Mesothelial cell of epicardium (in vitro differentiated cells): Measurements from ENCODE around the gene KIF3C. TPM values are rescaled to one million over a fixed set of nuclear protein-coding genes. Genes with fewer than 3 reads are reported as not detected.
"Not testable (repeated sequence)": the region's sequence is repeated elsewhere in the genome, so short reads cannot be mapped to it uniquely, and the experiment has no call there.

ENCODE experiments used
- DNase-seq, 2 experiments: peaks; one replicate each; pipeline ENCODE4 v3.0.0; 2021; ENCODE audit warnings: low spot score in 2 of 2; ENCODE audit not compliant: unreplicated experiment in 2 of 2
- H3K27ac Mint-ChIP-seq: 2 replicates; pipeline ENCODE4 v1.8.0; 2021; ENCODE audit warnings: mixed read lengths
- H3K27me3 Mint-ChIP-seq: 2 replicates; pipeline ENCODE4 v1.8.0; 2021; ENCODE audit warnings: low read depth, mixed read lengths
- H3K36me3 Mint-ChIP-seq: 2 replicates; pipeline ENCODE4 v1.8.0; 2021; ENCODE audit warnings: mixed read lengths
- H3K4me1 Mint-ChIP-seq: 2 replicates; pipeline ENCODE4 v1.8.0; 2021; ENCODE audit warnings: mixed read lengths
- H3K4me3 Mint-ChIP-seq: 2 replicates; pipeline ENCODE4 v1.8.0; 2021; ENCODE audit warnings: mild to moderate bottlenecking, moderate library complexity, mixed read lengths
- H3K9me3 Mint-ChIP-seq: 2 replicates; pipeline ENCODE4 v1.8.0; 2021; ENCODE audit warnings: mixed read lengths
- CTCF ChIP-seq: fragments of 200-600 bp; sonication (generic); IDR thresholded peaks from one replicate; pipeline ENCODE4 v1.5.0; 2021; ENCODE audit warnings: antibody characterized with exemption; ENCODE audit not compliant: unreplicated experiment
- total RNA-seq: library from RNA; stranded (reverse); gene quantifications from 3 replicates; pipeline ENCODE4 v1.2.1, GENCODE V29; 2021

The KIF3C gene
- total RNA-seq: 31.9 to 39.5 TPM (median 39.5 TPM) in 3 replicates

GRCh38 chr2:25982273-25982967, at the start of gene KIF3C:
KIF3C (minus strand) TSS chr2:25982497; CDS start chr2:25981917, 580 bp downstream.
- DNase-seq: peak; percentile 58 to 75
- Mint-ChIP-seq H3K4me3 (peak within 1 kb of the TSS; percentile 87), H3K27me3 (no peaks in the 10 kb centered on the region), H3K36me3 (no peaks in the 10 kb centered on the region), H3K4me1 (peaks cover 43% of the 10 kb centered on the region), H3K27ac (peak within 1 kb of the TSS; percentile 87), H3K9me3 (no peaks in the 10 kb centered on the region)
- no peak for TF ChIP-seq CTCF

- H3K27ac Mint-ChIP-seq, H3K27me3 Mint-ChIP-seq, H3K9me3 Mint-ChIP-seq, H3K4me3 Mint-ChIP-seq, H3K4me1 Mint-ChIP-seq, H3K36me3 Mint-ChIP-seq, DNase-seq: not testable (repeated sequence)
Observed at GRCh38 chr2:26028083-26028482, 45.8 kb upstream of the KIF3C start.

GRCh38 chr2:26025509-26025908, 43.2 kb upstream of the KIF3C start:
- Mint-ChIP-seq H3K4me1 (no peaks in the 10 kb centered on the region), H3K36me3 (no peaks in the 10 kb centered on the region), H3K9me3 (no peaks in the 10 kb centered on the region), H3K27ac (no peak overlapping the region), H3K4me3 (no peak overlapping the region), H3K27me3 (no peaks in the 10 kb centered on the region)
- DNase-seq: no peak
- TF ChIP-seq CTCF: no peak

GRCh38 chr2:26024260-26024659, 42.0 kb upstream of the KIF3C start:
- no peak for DNase-seq
- no peaks in the 10 kb centered on the region for H3K36me3 Mint-ChIP-seq
- H3K9me3 Mint-ChIP-seq: no peaks in the 10 kb centered on the region
- no peak for TF ChIP-seq CTCF
- H3K27me3 Mint-ChIP-seq: no peaks in the 10 kb centered on the region
- no peaks in the 10 kb centered on the region for H3K4me1 Mint-ChIP-seq
- no peak overlapping the region for H3K4me3 Mint-ChIP-seq
- no peak overlapping the region for H3K27ac Mint-ChIP-seq

- DNase-seq: no peak
- H3K4me1 Mint-ChIP-seq: peaks cover 6% of the 10 kb centered on the region
- H3K4me3 Mint-ChIP-seq: no peak overlapping the region
- TF ChIP-seq CTCF: no peak
- no peaks in the 10 kb centered on the region for H3K27me3 Mint-ChIP-seq
- no peaks in the 10 kb centered on the region for H3K9me3 Mint-ChIP-seq
- H3K27ac Mint-ChIP-seq: no peak overlapping the region
- H3K36me3 Mint-ChIP-seq: no peaks in the 10 kb centered on the region
Observed at GRCh38 chr2:26020231-26020640, 37.9 kb upstream of the KIF3C start.

GRCh38 chr2:26018184-26019055, 36.1 kb upstream of the KIF3C start:
- Mint-ChIP-seq H3K4me3 (no peak overlapping the region), H3K9me3 (no peaks in the 10 kb centered on the region), H3K36me3 (no peaks in the 10 kb centered on the region), H3K27me3 (no peaks in the 10 kb centered on the region), H3K4me1 (peaks cover 11% of the 10 kb centered on the region), H3K27ac (peak overlapping the region; percentile 39)
- DNase-seq: no peak
- TF ChIP-seq CTCF: no peak
